ENCODE data around the gene MARCHF6. TPM values are rescaled to one million over a fixed set of nuclear protein-coding genes. Genes with fewer than 3 reads are reported as not detected.

MARCHF6 gene
- total and polyA plus RNA-seq, 9 of the 15 experiments (the other 6 are each of a cell fraction or from before 2014, with no cell fraction given) = 74.1 to 456 (median 116) TPM

- TF ChIP-seq PTTG1 (tag; IDR thresholded peaks at IDR 0.05; ENCODE audit: low read depth) (no peak), BCOR (IDR thresholded peaks at IDR 0.05) (peak; percentile 35; the same call in 1 of the 2 replicates), SRSF9 (IDR thresholded peaks at IDR 0.05; ENCODE audit: borderline replicate concordance, low read depth, low read length) (no peak), ZZZ3 (IDR thresholded peaks at IDR 0.05) (no peak), NCOR1 (IDR thresholded peaks at IDR 0.05) (no peak), NEUROD1 (IDR thresholded peaks at IDR 0.05; ENCODE audit: borderline replicate concordance, low read depth, low read length, partially characterized antibody) (peak; percentile 18), HEY1 (CRISPR knock-in tag; IDR thresholded peaks at IDR 0.05; ENCODE audit: borderline replicate concordance) (no peak), E4F1 (CRISPR knock-in tag; IDR thresholded peaks at IDR 0.05; ENCODE audit: borderline replicate concordance) (peak; percentile 73; the same call in 1 of the 2 replicates), VEZF1 (CRISPR knock-in tag; IDR thresholded peaks at IDR 0.05) (peak; percentile 81), POLR2A (conservative IDR thresholded peaks at IDR 0.05) (no peak), USF2 (CRISPR knock-in tag; IDR thresholded peaks at IDR 0.05) (no peak), ATF6 (CRISPR knock-in tag; IDR thresholded peaks at IDR 0.05) (no peak), ZNF57 (CRISPR knock-in tag; IDR thresholded peaks at IDR 0.05) (no peak), MEF2D (tag; conservative IDR thresholded peaks at IDR 0.05; ENCODE audit: low read depth) (no peak), MLLT1 (IDR thresholded peaks at IDR 0.05) (peak; percentile 54 to 84), ASH1L (IDR thresholded peaks at IDR 0.05; ENCODE audit: borderline replicate concordance, low read depth, partially characterized antibody) (peak; percentile 33), TFAM (CRISPR knock-in tag; conservative IDR thresholded peaks at IDR 0.05) (no peak), ZFP1 (CRISPR knock-in tag; IDR thresholded peaks at IDR 0.05) (no peak), POLR2AphosphoS2 (IDR thresholded peaks at IDR 0.05; ENCODE audit: low read length) (no peak), SMAD2 (IDR thresholded peaks at IDR 0.05; ENCODE audit: low read depth, low read length) (no peak), NCOA1 (IDR thresholded peaks at IDR 0.05; ENCODE audit: low read depth) (no peak)
These were observed 765 bp downstream of the MARCHF6 start (continued) for GRCh38 chr5:10354048-10354872.
